SK-N-SH (cell line): ENCODE data around the gene SLC6A13. TPM values are rescaled to one million over a fixed set of nuclear protein-coding genes. Genes with fewer than 3 reads are reported as not detected.

Experiments
- CTCF ChIA-PET: fragments of 300-600, 350-600 bp; formaldehyde crosslinking; extraction: SDS; loops from one replicate; lab custom pipeline; 2021; lab: Yijun Ruan, JAX
- POLR2A ChIA-PET: fragments of 350-600 bp; sonication (Branson Sonifier 250); formaldehyde crosslinking; extraction: SDS; loops from one replicate; lab custom pipeline; 2020; ENCODE audit warnings: antibody characterized with exemption, inconsistent platforms; lab: Yijun Ruan, JAX
- DNase-seq: peaks from one replicate; pipeline ENCODE4 v3.0.0; 2012
- H2AFZ ChIP-seq: fragments of 200-600 bp; sonication (generic); 2 replicates; pipeline ENCODE4 v1.8.1; 2016; ENCODE audit warnings: antibody characterized with exemption, mild to moderate bottlenecking, low read depth
- H3F3A ChIP-seq: fragments of 200-600 bp; sonication (generic); replicated peaks from 2 replicates; pipeline ENCODE3; 2016; ENCODE audit warnings: antibody characterized with exemption, mild to moderate bottlenecking; ENCODE audit not compliant: insufficient read depth
- H3K27ac ChIP-seq, 2 experiments: fragments of 200-500 bp in 1 of 2; fragments of 200-600 bp in 1 of 2; sonication (Bioruptor generic) in 1 of 2; sonication (generic), shearing (Covaris generic) in 1 of 2; 2 replicates each; pipeline versions ENCODE4 v1.5.1 to v1.6.1; 2014 to 2016; ENCODE audit warnings: low read depth in 2 of 2, inconsistent platforms in 1 of 2, low read length in 1 of 2, mild to moderate bottlenecking in 1 of 2, mixed read lengths in 1 of 2
- H3K27me3 ChIP-seq: fragments of 200-600 bp; sonication (generic), shearing (Covaris generic); 2 replicates; pipeline ENCODE4 v1.6.1; 2016; ENCODE audit warnings: mixed run types; ENCODE audit not compliant: insufficient read depth
- H3K36me3 ChIP-seq, 2 experiments: fragments of 200-500 bp in 1 of 2; fragments of 200-600 bp in 1 of 2; sonication (Bioruptor generic) in 1 of 2; sonication (generic) in 1 of 2; replicated peaks in 1 of 2; 2 replicates each; pipeline versions ENCODE3 to v1.5.1; 2014 to 2016; ENCODE audit warnings: low read length in 1 of 2, mild to moderate bottlenecking in 1 of 2; ENCODE audit not compliant: insufficient read depth in 2 of 2, control insufficient read depth in 1 of 2
- H3K4me1 ChIP-seq, 2 experiments: fragments of 200-500 bp in 1 of 2; fragments of 200-600 bp in 1 of 2; sonication (Bioruptor generic) in 1 of 2; sonication (generic), shearing (Covaris generic) in 1 of 2; 2 replicates each; pipeline versions ENCODE4 v1.5.1 to v1.6.1; 2014 to 2016; ENCODE audit warnings: low read depth in 1 of 2, low read length in 1 of 2, mixed run types in 1 of 2; ENCODE audit not compliant: insufficient read depth in 2 of 2, control insufficient read depth in 1 of 2
- H3K4me2 ChIP-seq: fragments of 200-600 bp; sonication (generic), shearing (Covaris generic); 2 replicates; pipeline ENCODE4 v1.6.1; 2017; ENCODE audit warnings: mixed run types
- H3K4me3 ChIP-seq, 2 experiments: fragments of 200-500 bp in 1 of 2; fragments of 200-600 bp in 1 of 2; sonication (Bioruptor generic) in 1 of 2; sonication (generic), shearing (Covaris generic) in 1 of 2; 2 replicates each; pipeline versions ENCODE4 v1.5.1 to v1.8.1; 2014 to 2016; ENCODE audit warnings: low read depth in 2 of 2, inconsistent platforms in 1 of 2, low read length in 1 of 2, mild to moderate bottlenecking in 1 of 2, mixed read lengths in 1 of 2, moderate library complexity in 1 of 2
- H3K79me2 ChIP-seq: fragments of 200-600 bp; sonication (generic); 2 replicates; pipeline ENCODE4 v1.8.1; 2017; ENCODE audit warnings: mild to moderate bottlenecking; ENCODE audit not compliant: insufficient read depth
- H3K9ac ChIP-seq: fragments of 200-600 bp; sonication (generic); 2 replicates; pipeline ENCODE4 v1.6.1; 2017; ENCODE audit warnings: mixed run types
- H3K9me2 ChIP-seq: fragments of 200-600 bp; sonication (generic); 2 replicates; pipeline ENCODE4 v1.6.1; 2017; ENCODE audit warnings: mixed run types
- H3K9me3 ChIP-seq: fragments of 200-600 bp; sonication (generic); 2 replicates; pipeline ENCODE4 v1.6.1; 2017; ENCODE audit warnings: mixed run types, mild to moderate bottlenecking, moderate library complexity
- H4K20me1 ChIP-seq: fragments of 200-600 bp; sonication (generic); 2 replicates; pipeline ENCODE4 v1.6.1; 2017; ENCODE audit warnings: mild to moderate bottlenecking, mixed run types; ENCODE audit not compliant: insufficient read depth
- ELF1 ChIP-seq: IDR thresholded peaks from 2 replicates; pipeline ENCODE4 v1.4.0; 2012
- EZH2phosphoT487 ChIP-seq: fragments of 200-600 bp; sonication (generic); IDR thresholded peaks from 2 replicates; pipeline ENCODE4 v1.6.1; 2017; ENCODE audit warnings: low read depth, mixed run types, mild to moderate bottlenecking, antibody characterized with exemption, moderate library complexity, borderline replicate concordance
- FOSL2 ChIP-seq: IDR thresholded peaks from 2 replicates; pipeline ENCODE4 v1.4.0; 2012; ENCODE audit warnings: low read depth, mild to moderate bottlenecking, moderate library complexity, borderline replicate concordance
- GATA2 ChIP-seq: sonication (generic); formaldehyde crosslinking; IDR thresholded peaks from 2 replicates; pipeline ENCODE4 v1.5.0; 2020; ENCODE audit warnings: mild to moderate bottlenecking, missing genetic modification reagents
- JUND ChIP-seq: IDR thresholded peaks from 2 replicates; pipeline ENCODE4 v1.4.0; 2012
- MEF2A ChIP-seq: IDR thresholded peaks from 2 replicates; pipeline ENCODE4 v1.4.0; 2012; ENCODE audit warnings: low read depth, borderline replicate concordance
- MXI1 ChIP-seq: IDR thresholded peaks from 2 replicates; pipeline ENCODE4 v1.6.1; 2012; ENCODE audit warnings: mild to moderate bottlenecking, low read depth, low read length, improper control_type of control experiment
- POLR2AphosphoS5 ChIP-seq: IDR thresholded peaks from 2 replicates; pipeline ENCODE4 v1.6.1; 2012; ENCODE audit warnings: low read depth, low read length
- RFX5 ChIP-seq: IDR thresholded peaks from 2 replicates; pipeline ENCODE4 v1.6.1; 2012; ENCODE audit warnings: mild to moderate bottlenecking, improper control_type of control experiment, low read length
- RXRA ChIP-seq: IDR thresholded peaks from 2 replicates; pipeline ENCODE4 v1.4.0; 2012; ENCODE audit warnings: low read depth, mild to moderate bottlenecking, borderline replicate concordance
- TAF1 ChIP-seq: IDR thresholded peaks from 2 replicates; pipeline ENCODE4 v1.6.1; 2012; ENCODE audit warnings: low read depth, mild to moderate bottlenecking, low read length, moderate library complexity, borderline replicate concordance
- TEAD4 ChIP-seq: IDR thresholded peaks from 2 replicates; pipeline ENCODE4 v1.4.0; 2012; ENCODE audit warnings: mild to moderate bottlenecking, borderline replicate concordance; ENCODE audit not compliant: insufficient read depth
- WGBS: methylation state at CpG from one replicate; pipeline ENCODE4 v1.1.6; 2017; ENCODE audit warnings: low lambda C conversion rate; 5-methylcytosine and 5-hydroxymethylcytosine counted together
- polyA plus RNA-seq, 3 experiments: library from polyadenylated mRNA; depleted of rRNA; stranded (reverse); fragments of >200 nt; gene quantifications; 2 replicates each; pipeline ENCODE4 v1.2.3, GENCODE V29; 2012
- TF ChIP-seq, protein P1 (sequence below): fragments of 150-350 bp; IDR thresholded peaks from 2 replicates; pipeline ENCODE4 v1.6.1; 2017; ENCODE audit warnings: antibody characterized with exemption, low read length, low read depth, borderline replicate concordance
- TF ChIP-seq, protein P2 (sequence below): IDR thresholded peaks from 2 replicates; pipeline ENCODE4 v1.4.0; 2012; ENCODE audit warnings: low read depth, borderline replicate concordance

The SLC6A13 gene
- polyA plus RNA-seq, 1 of the 3 experiments (the other 2 are of a cell fraction), result 0.05 TPM

DNA sequence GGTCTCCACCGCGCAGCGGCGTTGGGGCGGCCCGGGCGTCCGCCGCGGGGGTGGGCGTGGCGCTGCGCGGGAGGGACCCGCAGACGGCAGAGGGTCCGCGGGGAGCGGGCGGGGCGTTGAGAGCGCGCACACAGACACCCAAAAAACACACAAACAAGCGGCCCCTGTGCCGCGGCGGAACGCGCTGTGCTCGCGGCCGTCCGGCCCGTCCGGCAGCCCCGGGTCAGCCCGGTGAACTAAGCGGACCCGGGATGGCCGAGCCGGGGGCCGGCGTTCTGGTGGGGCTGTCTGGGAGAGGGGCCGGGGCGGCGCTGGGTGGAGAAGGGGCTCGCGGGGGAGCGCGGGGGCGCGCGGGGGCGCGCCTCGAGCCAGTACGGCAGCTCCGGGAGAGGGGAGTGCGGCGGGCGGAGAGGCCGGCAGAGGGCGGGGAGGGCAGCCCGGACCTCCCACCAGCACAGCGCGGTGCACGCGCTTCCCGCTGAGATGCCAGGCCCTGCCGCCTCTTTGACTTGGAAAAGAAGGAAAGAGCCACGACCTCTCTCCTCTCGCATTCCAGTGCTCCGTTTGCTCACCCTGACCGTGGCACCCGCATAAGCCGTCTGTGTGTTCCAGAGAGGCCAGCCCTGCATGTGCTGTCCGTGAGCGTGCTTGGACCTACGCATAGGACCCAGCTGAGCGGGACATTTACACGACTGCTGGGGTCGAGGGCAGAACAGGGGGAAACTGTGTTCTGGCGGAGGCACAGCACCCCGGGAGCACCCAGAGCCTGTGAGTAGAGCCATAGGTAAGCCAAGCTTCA is 59.0 kb downstream of the SLC6A13 start:
- TF ChIP-seq MEF2A (no peak), MXI1 (peak; percentile 39; the same call in 1 of the 2 replicates)
- H3F3A ChIP-seq, result peaks cover 5% of the 10 kb centered on the region
- H3K79me2 ChIP-seq, result no peaks in the 10 kb centered on the region
- peaks cover 28% of the 10 kb centered on the region; the same call in 1 of the 2 replicates for H3K27me3 ChIP-seq
- H3K9ac ChIP-seq, result peak overlapping the region; percentile 25; the same call in 1 of the 2 replicates
- no peaks in the 10 kb centered on the region for H4K20me1 ChIP-seq
- ChIA-PET CTCF (interaction anchor here (1.1 to 6.9 kb wide), 7 partner anchors 10 to 84 kb away, joined by 3 to 43 read pairs (median 5); no protein-coding TSS in a partner anchor), POLR2A (no interaction called here)
- H3K9me3 ChIP-seq, result no peaks in the 10 kb centered on the region
- no peak overlapping the region for H3K27ac ChIP-seq
- WGBS, result 9% methylated on average over 28 of the region's 84 CpGs
- H2AFZ ChIP-seq, result peak overlapping the region; percentile 70; the same call in 1 of the 2 replicates
- H3K9me2 ChIP-seq, result no peaks in the 10 kb centered on the region
- H3K4me3 ChIP-seq, result peak overlapping the region; percentile 39 to 48
- peak overlapping the region; percentile 78 for H3K4me2 ChIP-seq
- H3K36me3 ChIP-seq, result no peaks in the 10 kb centered on the region
- peak; percentile 93 for DNase-seq
- peaks cover 0 to 17% of the 10 kb centered on the region in 2 experiments; a peak in 2 of 4 replicates for H3K4me1 ChIP-seq

DNA sequence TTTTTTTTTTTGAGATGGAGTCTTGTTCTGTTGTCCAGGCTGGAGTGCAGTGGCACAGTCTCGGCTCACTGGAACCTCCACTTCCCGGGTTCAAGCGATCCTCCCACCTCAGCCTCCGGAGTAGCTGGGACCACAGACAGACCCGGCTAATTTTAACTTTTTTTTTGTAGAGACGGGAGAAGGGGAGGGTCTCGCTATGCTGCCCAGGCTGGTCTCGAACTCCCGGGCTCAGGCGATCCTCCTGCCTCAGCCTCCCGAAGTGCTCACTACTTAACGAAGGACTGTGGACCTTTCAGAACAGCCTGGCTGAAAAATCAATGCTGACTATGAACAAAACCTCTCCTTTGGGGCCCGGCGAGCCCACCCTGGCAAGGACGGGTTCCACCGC is 59.6 kb downstream of the SLC6A13 start:
- H3K9ac ChIP-seq, result peak overlapping the region; percentile 25; the same call in 1 of the 2 replicates
- CTCF ChIA-PET, result interaction anchor here (1.2 to 6.9 kb wide), 6 partner anchors 10 to 37 kb away, joined by 3 to 43 read pairs (median 7); no protein-coding TSS in a partner anchor
- no peak for TF ChIP-seq GATA2
- TF ChIP-seq, protein P1, sequence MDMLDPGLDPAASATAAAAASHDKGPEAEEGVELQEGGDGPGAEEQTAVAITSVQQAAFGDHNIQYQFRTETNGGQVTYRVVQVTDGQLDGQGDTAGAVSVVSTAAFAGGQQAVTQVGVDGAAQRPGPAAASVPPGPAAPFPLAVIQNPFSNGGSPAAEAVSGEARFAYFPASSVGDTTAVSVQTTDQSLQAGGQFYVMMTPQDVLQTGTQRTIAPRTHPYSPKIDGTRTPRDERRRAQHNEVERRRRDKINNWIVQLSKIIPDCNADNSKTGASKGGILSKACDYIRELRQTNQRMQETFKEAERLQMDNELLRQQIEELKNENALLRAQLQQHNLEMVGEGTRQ, result no peak

DNA sequence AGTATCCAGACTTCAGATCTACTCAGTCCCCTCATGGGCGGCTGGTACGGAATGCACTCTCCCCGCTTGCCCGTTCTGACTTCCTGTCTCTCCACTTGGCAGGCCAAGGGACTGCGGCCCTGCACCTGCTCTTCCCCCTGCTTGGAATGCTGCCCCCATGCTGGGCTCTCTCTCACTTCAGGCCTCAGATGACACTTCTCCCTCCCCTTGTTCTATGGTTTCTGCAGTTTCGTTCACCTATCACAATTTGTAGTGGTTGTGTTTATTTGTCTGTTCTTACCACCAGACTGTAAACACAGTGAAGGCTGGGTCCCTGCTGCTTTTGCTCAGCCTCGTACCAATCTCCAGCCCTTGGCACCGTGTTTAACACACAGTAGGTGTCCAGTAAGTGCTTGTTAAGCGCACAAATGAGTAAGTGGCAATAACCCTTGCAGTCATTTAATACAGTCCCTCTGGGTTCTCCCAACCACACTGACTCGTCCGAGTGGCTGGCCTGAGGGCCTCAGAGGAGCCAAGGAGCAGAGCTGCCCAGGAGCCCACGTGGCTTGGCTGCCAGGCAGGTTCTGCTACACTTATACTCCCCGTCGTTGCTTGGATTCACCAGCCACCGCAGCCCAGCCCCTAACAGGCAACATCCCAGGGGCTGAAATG is 60.4 kb downstream of the SLC6A13 start:
- POLR2A ChIA-PET, result no interaction called here
- TF ChIP-seq TEAD4 (no peak), RFX5 (no peak), FOSL2 (no peak), JUND (no peak), RXRA (no peak), POLR2AphosphoS5 (no peak), EZH2phosphoT487 (no peak), MXI1 (no peak), ELF1 (no peak), TAF1 (no peak)
- TF ChIP-seq, protein P2, sequence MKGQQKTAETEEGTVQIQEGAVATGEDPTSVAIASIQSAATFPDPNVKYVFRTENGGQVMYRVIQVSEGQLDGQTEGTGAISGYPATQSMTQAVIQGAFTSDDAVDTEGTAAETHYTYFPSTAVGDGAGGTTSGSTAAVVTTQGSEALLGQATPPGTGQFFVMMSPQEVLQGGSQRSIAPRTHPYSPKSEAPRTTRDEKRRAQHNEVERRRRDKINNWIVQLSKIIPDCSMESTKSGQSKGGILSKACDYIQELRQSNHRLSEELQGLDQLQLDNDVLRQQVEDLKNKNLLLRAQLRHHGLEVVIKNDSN, result no peak
- TF ChIP-seq, all 33 proteins: peak for 0
- H3K9me2 ChIP-seq, result no peaks in the 10 kb centered on the region
- CTCF ChIA-PET, result interaction anchor here (1.2 to 6.9 kb wide), 3 partner anchors 13 to 25 kb away, joined by 3 to 43 read pairs (median 13); no protein-coding TSS in a partner anchor
- no peak overlapping the region for H2AFZ ChIP-seq
- no peaks in the 10 kb centered on the region for H3K36me3 ChIP-seq
- H3K9me3 ChIP-seq, result no peaks in the 10 kb centered on the region
- peaks cover 5% of the 10 kb centered on the region for H3F3A ChIP-seq
- no peak overlapping the region for H3K27ac ChIP-seq
- H3K4me1 ChIP-seq, result peaks cover 0 to 19% of the 10 kb centered on the region in 2 experiments; a peak in 2 of 4 replicates
- no peaks in the 10 kb centered on the region for H3K79me2 ChIP-seq
- no peak overlapping the region for H3K9ac ChIP-seq
- DNase-seq, result no peak
- H3K27me3 ChIP-seq, result peaks cover 18% of the 10 kb centered on the region; the same call in 1 of the 2 replicates
- H3K4me2 ChIP-seq, result no peak overlapping the region
- WGBS, result 82% methylated on average over 15 of the region's 15 CpGs
- no peaks in the 10 kb centered on the region for H4K20me1 ChIP-seq
- H3K4me3 ChIP-seq, result no peak overlapping the region

More for the DNA sequence above, 59.6 kb downstream of the SLC6A13 start:
- H3K4me1 ChIP-seq, result peaks cover 0 to 19% of the 10 kb centered on the region in 2 experiments; a peak in 2 of 4 replicates
- 53% methylated on average over 16 of the region's 16 CpGs for WGBS
- no peaks in the 10 kb centered on the region for H3K36me3 ChIP-seq
- H3K4me2 ChIP-seq, result peak overlapping the region; percentile 78
- no peaks in the 10 kb centered on the region for H3K9me3 ChIP-seq
- peaks cover 5% of the 10 kb centered on the region for H3F3A ChIP-seq
- POLR2A ChIA-PET, result no interaction called here
- no peaks in the 10 kb centered on the region for H4K20me1 ChIP-seq
- no peaks in the 10 kb centered on the region for H3K79me2 ChIP-seq
- H3K9me2 ChIP-seq, result no peaks in the 10 kb centered on the region
- peak overlapping the region; percentile 70; the same call in 1 of the 2 replicates for H2AFZ ChIP-seq
- H3K27me3 ChIP-seq, result peaks cover 23% of the 10 kb centered on the region; the same call in 1 of the 2 replicates
- no peak overlapping the region for H3K27ac ChIP-seq
- DNase-seq, result no peak
- peak overlapping the region; percentile 39 to 48 for H3K4me3 ChIP-seq
